Measurements from ENCODE around the gene CD27. TPM values are rescaled to one million over a fixed set of nuclear protein-coding genes. Genes with fewer than 3 reads are reported as not detected.

CD27 gene
- total RNA-seq, 1 experiment from 2014 or later: 0.28 TPM

DNA sequence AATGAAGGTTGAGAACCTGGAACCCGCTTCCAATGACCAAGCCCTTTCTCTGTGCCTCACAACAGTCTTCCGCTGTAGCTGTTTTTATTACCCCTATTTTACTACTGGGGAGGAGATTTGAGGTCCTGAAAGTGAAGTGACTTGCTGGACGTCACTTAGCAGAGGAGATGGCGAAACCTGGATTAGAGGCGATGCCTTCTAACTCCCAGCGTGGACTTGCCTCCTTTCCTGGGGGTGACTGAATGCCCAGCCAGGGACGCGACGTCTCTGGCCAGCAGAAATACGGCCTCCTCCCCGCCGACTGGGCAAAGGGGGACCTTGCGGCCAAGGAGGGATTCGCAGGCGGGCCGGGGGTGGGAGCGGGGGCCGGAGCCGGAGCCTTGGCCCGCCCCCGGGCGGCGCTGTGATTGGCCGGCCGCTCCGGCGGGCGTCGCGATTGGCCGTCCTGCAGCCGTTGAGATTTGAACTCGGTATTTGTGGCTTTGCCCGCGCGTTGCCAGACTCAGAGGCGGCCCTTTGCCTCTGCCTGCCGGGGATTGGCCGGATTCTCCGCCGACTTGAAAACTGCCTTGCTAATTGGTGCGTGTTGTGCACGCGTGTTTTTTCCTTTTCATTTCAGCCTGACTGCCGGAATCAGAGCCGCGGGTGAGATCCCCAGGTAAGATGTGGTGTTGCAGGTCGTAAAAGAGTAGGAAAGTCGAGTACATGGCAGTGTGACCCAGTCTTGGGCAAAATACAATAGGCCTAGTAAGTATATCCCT, 48.9 kb downstream of the CD27 start, which contains the start of gene NCAPD2:
NCAPD2 (plus strand) TSS at position 606 of the 761 bp plus-strand sequence. CDS start 997 bp downstream, outside the sequence.
- Mint-ChIP-seq H3K4me1 (peaks cover 25% of the 10 kb centered on the region), H3K4me3 (peak within 1 kb of the TSS; percentile 93), H3K9me3 (no peaks in the 10 kb centered on the region), H3K27ac (peak within 1 kb of the TSS; percentile 97), H3K27me3 (ENCODE audit: low read depth) (no peaks in the 10 kb centered on the region), H3K36me3 (peaks cover 45% of the 10 kb centered on the region)
- peak; percentile 91 for ATAC-seq
- POLR2A ChIA-PET: interaction anchor here (0.6 to 1.4 kb wide), 12 partner anchors 8 to 273 kb away, joined by 3 to 17 read pairs (median 3); partner anchors contain the start of genes GAPDH, TAPBPL, VAMP1 and ZNF384
- DNase-seq (ENCODE audit: low spot score): peak; percentile 93
- CTCF ChIA-PET: interaction anchor here (0.7 to 1.3 kb wide), 10 partner anchors 19 to 379 kb away, joined by 3 to 8 read pairs (median 6); partner anchors contain the start of gene VAMP1
- TF ChIP-seq, protein P1, sequence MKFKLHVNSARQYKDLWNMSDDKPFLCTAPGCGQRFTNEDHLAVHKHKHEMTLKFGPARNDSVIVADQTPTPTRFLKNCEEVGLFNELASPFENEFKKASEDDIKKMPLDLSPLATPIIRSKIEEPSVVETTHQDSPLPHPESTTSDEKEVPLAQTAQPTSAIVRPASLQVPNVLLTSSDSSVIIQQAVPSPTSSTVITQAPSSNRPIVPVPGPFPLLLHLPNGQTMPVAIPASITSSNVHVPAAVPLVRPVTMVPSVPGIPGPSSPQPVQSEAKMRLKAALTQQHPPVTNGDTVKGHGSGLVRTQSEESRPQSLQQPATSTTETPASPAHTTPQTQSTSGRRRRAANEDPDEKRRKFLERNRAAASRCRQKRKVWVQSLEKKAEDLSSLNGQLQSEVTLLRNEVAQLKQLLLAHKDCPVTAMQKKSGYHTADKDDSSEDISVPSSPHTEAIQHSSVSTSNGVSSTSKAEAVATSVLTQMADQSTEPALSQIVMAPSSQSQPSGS (CRISPR knock-in tag; IDR thresholded peaks at IDR 0.05; ENCODE audit: borderline replicate concordance, low read depth): no peak
- no peak for TF ChIP-seq EMX1 (CRISPR knock-in tag; IDR thresholded peaks at IDR 0.05)
- TF ChIP-seq, protein P2, sequence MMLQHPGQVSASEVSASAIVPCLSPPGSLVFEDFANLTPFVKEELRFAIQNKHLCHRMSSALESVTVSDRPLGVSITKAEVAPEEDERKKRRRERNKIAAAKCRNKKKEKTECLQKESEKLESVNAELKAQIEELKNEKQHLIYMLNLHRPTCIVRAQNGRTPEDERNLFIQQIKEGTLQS (CRISPR knock-in tag; conservative IDR thresholded peaks at IDR 0.05): no peak
- no peak for TF ChIP-seq OVOL2 (CRISPR knock-in tag; IDR thresholded peaks at IDR 0.05; ENCODE audit: borderline replicate concordance)
- no peak for TF ChIP-seq CTCF (IDR thresholded peaks at IDR 0.05)
- TF ChIP-seq ZNF423 (CRISPR knock-in tag; IDR thresholded peaks at IDR 0.05): no peak
- TF ChIP-seq, protein P3, sequence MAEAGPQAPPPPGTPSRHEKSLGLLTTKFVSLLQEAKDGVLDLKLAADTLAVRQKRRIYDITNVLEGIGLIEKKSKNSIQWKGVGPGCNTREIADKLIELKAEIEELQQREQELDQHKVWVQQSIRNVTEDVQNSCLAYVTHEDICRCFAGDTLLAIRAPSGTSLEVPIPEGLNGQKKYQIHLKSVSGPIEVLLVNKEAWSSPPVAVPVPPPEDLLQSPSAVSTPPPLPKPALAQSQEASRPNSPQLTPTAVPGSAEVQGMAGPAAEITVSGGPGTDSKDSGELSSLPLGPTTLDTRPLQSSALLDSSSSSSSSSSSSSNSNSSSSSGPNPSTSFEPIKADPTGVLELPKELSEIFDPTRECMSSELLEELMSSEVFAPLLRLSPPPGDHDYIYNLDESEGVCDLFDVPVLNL (CRISPR knock-in tag; IDR thresholded peaks at IDR 0.05; ENCODE audit: borderline replicate concordance, low read depth): no peak; the same call in 1 of the 2 replicates
- TF ChIP-seq AFF4 (CRISPR knock-in tag; IDR thresholded peaks at IDR 0.05; ENCODE audit: borderline replicate concordance): no peak
- TF ChIP-seq JAZF1 (CRISPR knock-in tag; IDR thresholded peaks at IDR 0.05): no peak
- TF ChIP-seq GABPB1 (CRISPR knock-in tag; IDR thresholded peaks at IDR 0.05): peak; percentile 6; the same call in 1 of the 2 replicates
- TF ChIP-seq STAT6 (CRISPR knock-in tag; conservative IDR thresholded peaks at IDR 0.05; ENCODE audit: low read depth): no peak
- no peak for TF ChIP-seq SMAD3 (CRISPR knock-in tag; IDR thresholded peaks at IDR 0.05; ENCODE audit: borderline replicate concordance)
- no peak; the same call in 1 of the 2 replicates for TF ChIP-seq TEAD4 (CRISPR knock-in tag; IDR thresholded peaks at IDR 0.05)
- TF ChIP-seq ZNF219 (CRISPR knock-in tag; IDR thresholded peaks at IDR 0.05; ENCODE audit: borderline replicate concordance): 0 out of 2 replicates have a peak, but pooled peaks have one; percentile 46
- TF ChIP-seq ZNF281 (CRISPR knock-in tag; IDR thresholded peaks at IDR 0.05): no peak
- no peak; the same call in 1 of the 2 replicates for TF ChIP-seq ETV6 (CRISPR knock-in tag; IDR thresholded peaks at IDR 0.05)
- no peak for TF ChIP-seq TP53 (CRISPR knock-in tag; IDR thresholded peaks at IDR 0.05)
- TF ChIP-seq, protein P4, sequence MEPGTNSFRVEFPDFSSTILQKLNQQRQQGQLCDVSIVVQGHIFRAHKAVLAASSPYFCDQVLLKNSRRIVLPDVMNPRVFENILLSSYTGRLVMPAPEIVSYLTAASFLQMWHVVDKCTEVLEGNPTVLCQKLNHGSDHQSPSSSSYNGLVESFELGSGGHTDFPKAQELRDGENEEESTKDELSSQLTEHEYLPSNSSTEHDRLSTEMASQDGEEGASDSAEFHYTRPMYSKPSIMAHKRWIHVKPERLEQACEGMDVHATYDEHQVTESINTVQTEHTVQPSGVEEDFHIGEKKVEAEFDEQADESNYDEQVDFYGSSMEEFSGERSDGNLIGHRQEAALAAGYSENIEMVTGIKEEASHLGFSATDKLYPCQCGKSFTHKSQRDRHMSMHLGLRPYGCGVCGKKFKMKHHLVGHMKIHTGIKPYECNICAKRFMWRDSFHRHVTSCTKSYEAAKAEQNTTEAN (CRISPR knock-in tag; IDR thresholded peaks at IDR 0.05): no peak
- TF ChIP-seq MAX (CRISPR knock-in tag; IDR thresholded peaks at IDR 0.05): peak; percentile 78; the same call in 1 of the 2 replicates
